Measurements from ENCODE around the gene ADGB.
"Not testable (repeated sequence)": the region's sequence is repeated elsewhere in the genome, so short reads cannot be mapped to it uniquely, and the experiment has no call there.

Gene ADGB

DNA sequence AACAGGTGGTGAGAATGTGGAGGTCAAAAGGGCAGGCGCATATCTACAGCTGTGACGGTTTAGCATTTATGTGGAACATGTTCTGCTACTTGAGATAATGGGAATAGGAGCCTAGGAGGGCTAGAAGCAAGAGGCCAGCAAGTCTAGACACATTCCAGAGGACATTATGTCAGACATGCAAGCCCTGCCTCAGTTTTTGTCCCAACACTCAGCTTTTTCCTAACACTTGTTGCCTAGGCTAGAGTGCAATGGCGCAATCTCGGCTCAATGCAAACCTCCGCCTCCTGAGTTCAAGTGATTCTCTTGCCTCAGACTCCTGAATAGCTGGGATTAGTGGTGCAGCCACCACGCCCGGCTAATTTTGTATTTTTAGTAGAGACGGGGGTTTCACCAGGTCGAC is 210.2 kb downstream of the ADGB start:
- not testable (repeated sequence) for H3K27me3 ChIP-seq (ENCODE audit: insufficient read depth, low read length); H3K23ac ChIP-seq (ENCODE audit: low read length); H3K4me1 ChIP-seq (ENCODE audit: control insufficient read depth in 1 of 2, insufficient read depth in 2 of 2, low read length in 2 of 2); H3K4me3 ChIP-seq (ENCODE audit: low read depth, low read length); H3K9ac ChIP-seq (ENCODE audit: low read length); H3K4me2 ChIP-seq (ENCODE audit: low read length); H3K9me3 ChIP-seq (ENCODE audit: insufficient read depth, low read depth, low read length); H4K12ac ChIP-seq (ENCODE audit: low read depth, low read length); H3K36me3 ChIP-seq (ENCODE audit: control insufficient read depth in 1 of 2, insufficient read depth in 2 of 2, low read length in 2 of 2); H3K79me2 ChIP-seq (ENCODE audit: control insufficient read depth, insufficient read depth, low read length, poor library complexity); H2AFZ ChIP-seq (ENCODE audit: insufficient read depth, low read length, poor library complexity)
- WGBS (ENCODE audit: extremely low coverage, insufficient coverage, insufficient read length) = no CpG with 5 or more reads among the region's 9 CpGs
- Histone ChIP-seq H4K91ac (ENCODE audit: low read depth, low read length) (peak overlapping the region; percentile 98), H2BK12ac (ENCODE audit: low read length) (peak overlapping the region; percentile 89), H3K79me1 (ENCODE audit: low read length) (peaks cover 20% of the 10 kb centered on the region), H2BK120ac (ENCODE audit: insufficient read depth, low read length, poor library complexity) (peak overlapping the region; percentile 99), H2AK5ac (ENCODE audit: low read length) (peak overlapping the region; percentile 89), H2BK5ac (ENCODE audit: low read depth, low read length, poor library complexity) (peak overlapping the region; percentile 99), H3K4ac (ENCODE audit: low read depth, low read length) (peak overlapping the region; percentile 96), H3K27ac (ENCODE audit: low read depth, low read length) (peak overlapping the region; percentile 95), H3K18ac (ENCODE audit: low read length) (peak overlapping the region; percentile 82), H3K14ac (ENCODE audit: low read length) (peak overlapping the region; percentile 89), H4K8ac (ENCODE audit: low read depth, low read length) (peak overlapping the region; percentile 90)
- peak; percentile 85 to 89 for DNase-seq

DNA sequence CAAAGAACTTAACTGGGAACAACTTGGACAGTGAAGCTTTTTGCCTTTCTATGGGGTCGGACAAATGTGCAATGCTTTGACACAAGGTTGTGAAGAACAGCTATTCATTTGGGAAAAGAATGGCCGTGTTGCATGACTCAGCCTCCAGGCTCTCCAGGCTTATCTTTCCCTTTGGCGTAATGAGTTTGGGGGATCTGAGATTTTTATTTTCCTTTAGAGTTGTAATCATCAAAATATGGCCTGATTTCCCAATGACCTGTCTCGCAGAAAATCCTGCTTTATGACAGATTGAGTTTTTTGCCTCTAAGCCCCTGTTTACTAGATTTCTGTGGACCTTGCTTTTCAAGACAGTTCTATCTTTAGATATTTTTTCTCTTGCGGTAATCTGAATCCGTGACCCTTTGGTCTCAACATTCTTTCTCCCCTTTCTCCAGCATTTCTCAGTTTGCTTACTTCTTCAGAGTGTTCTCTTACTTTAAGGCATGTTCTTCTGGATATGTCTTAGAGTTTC is 214.1 kb downstream of the ADGB start:
- Histone ChIP-seq H3K79me1 (ENCODE audit: low read length) (peaks cover 22% of the 10 kb centered on the region), H3K27ac (ENCODE audit: low read depth, low read length) (peak overlapping the region; percentile 96), H2BK120ac (ENCODE audit: insufficient read depth, low read length, poor library complexity) (peak overlapping the region; percentile 60), H2BK5ac (ENCODE audit: low read depth, low read length, poor library complexity) (peak overlapping the region; percentile 73)
- H4K12ac ChIP-seq (ENCODE audit: low read depth, low read length); H3K9ac ChIP-seq (ENCODE audit: low read length); H2AFZ ChIP-seq (ENCODE audit: insufficient read depth, low read length, poor library complexity); H3K79me2 ChIP-seq (ENCODE audit: control insufficient read depth, insufficient read depth, low read length, poor library complexity); H4K8ac ChIP-seq (ENCODE audit: low read depth, low read length); H3K14ac ChIP-seq (ENCODE audit: low read length); H3K4me3 ChIP-seq (ENCODE audit: low read depth, low read length); H2AK5ac ChIP-seq (ENCODE audit: low read length); H4K91ac ChIP-seq (ENCODE audit: low read depth, low read length); H3K4ac ChIP-seq (ENCODE audit: low read depth, low read length); H3K18ac ChIP-seq (ENCODE audit: low read length); H3K36me3 ChIP-seq (ENCODE audit: control insufficient read depth in 1 of 2, insufficient read depth in 2 of 2, low read length in 2 of 2); H3K27me3 ChIP-seq (ENCODE audit: insufficient read depth, low read length); H2BK12ac ChIP-seq (ENCODE audit: low read length); H3K9me3 ChIP-seq (ENCODE audit: insufficient read depth, low read depth, low read length); H3K4me2 ChIP-seq (ENCODE audit: low read length); H3K4me1 ChIP-seq (ENCODE audit: control insufficient read depth in 1 of 2, insufficient read depth in 2 of 2, low read length in 2 of 2); H3K23ac ChIP-seq (ENCODE audit: low read length): not testable (repeated sequence)
- peak; percentile 9 to 54 for DNase-seq
- no CpG with 5 or more reads among the region's 6 CpGs for WGBS (ENCODE audit: extremely low coverage, insufficient coverage, insufficient read length)

DNA sequence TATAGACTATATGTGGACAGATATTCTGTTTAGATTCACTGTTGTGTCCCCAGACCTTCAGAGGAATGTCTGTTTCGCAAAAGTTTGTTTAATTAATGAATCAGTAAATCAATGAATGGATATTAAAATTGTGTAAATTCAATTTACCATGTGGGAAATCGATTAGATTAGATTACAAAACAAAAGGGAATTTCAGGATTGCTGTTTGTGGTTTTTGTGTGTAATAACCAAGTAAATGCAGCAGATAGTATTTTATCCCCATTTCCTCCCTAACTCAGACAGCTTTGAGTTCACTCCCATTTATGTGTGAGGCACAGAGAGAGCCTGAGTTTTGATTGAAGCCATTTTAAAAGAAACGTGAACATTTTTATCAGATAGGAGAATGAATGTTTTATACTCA is 214.8 kb downstream of the ADGB start:
- H3K4me3 ChIP-seq (ENCODE audit: low read depth, low read length) = no peak overlapping the region
- H4K12ac ChIP-seq (ENCODE audit: low read depth, low read length) = no peak overlapping the region
- H2BK5ac ChIP-seq (ENCODE audit: low read depth, low read length, poor library complexity) = no peak overlapping the region
- H3K79me1 ChIP-seq (ENCODE audit: low read length) = peaks cover 17% of the 10 kb centered on the region
- no peak overlapping the region for H3K4me2 ChIP-seq (ENCODE audit: low read length)
- H3K27me3 ChIP-seq (ENCODE audit: insufficient read depth, low read length) = no peaks in the 10 kb centered on the region
- peaks cover 4% of the 10 kb centered on the region for H3K79me2 ChIP-seq (ENCODE audit: control insufficient read depth, insufficient read depth, low read length, poor library complexity)
- H3K18ac ChIP-seq (ENCODE audit: low read length) = no peak overlapping the region
- no peak overlapping the region for H3K14ac ChIP-seq (ENCODE audit: low read length)
- no peaks in the 10 kb centered on the region for H3K36me3 ChIP-seq (ENCODE audit: control insufficient read depth in 1 of 2, insufficient read depth in 2 of 2, low read length in 2 of 2)
- no peak overlapping the region for H4K8ac ChIP-seq (ENCODE audit: low read depth, low read length)
- H3K9ac ChIP-seq (ENCODE audit: low read length) = no peak overlapping the region
- DNase-seq = no peak
- H4K91ac ChIP-seq (ENCODE audit: low read depth, low read length) = no peak overlapping the region
- no peak overlapping the region for H2AK5ac ChIP-seq (ENCODE audit: low read length)
- H3K23ac ChIP-seq (ENCODE audit: low read length) = no peak overlapping the region
- H2AFZ ChIP-seq (ENCODE audit: insufficient read depth, low read length, poor library complexity) = no peak overlapping the region
- no peak overlapping the region for H3K4ac ChIP-seq (ENCODE audit: low read depth, low read length)
- no peak overlapping the region for H2BK12ac ChIP-seq (ENCODE audit: low read length)
- H3K9me3 ChIP-seq (ENCODE audit: insufficient read depth, low read depth, low read length) = no peaks in the 10 kb centered on the region
- no peak overlapping the region for H2BK120ac ChIP-seq (ENCODE audit: insufficient read depth, low read length, poor library complexity)
- peak overlapping the region; percentile 96 for H3K27ac ChIP-seq (ENCODE audit: low read depth, low read length)
- peaks cover 6 to 7% of the 10 kb centered on the region in 2 experiments for H3K4me1 ChIP-seq (ENCODE audit: control insufficient read depth in 1 of 2, insufficient read depth in 2 of 2, low read length in 2 of 2)
- no CpG with 5 or more reads among the region's 3 CpGs for WGBS (ENCODE audit: extremely low coverage, insufficient coverage, insufficient read length)

GRCh38 chr6:146814148-146814750 is 215.5 kb downstream of the ADGB start:
- Histone ChIP-seq H2AFZ (ENCODE audit: insufficient read depth, low read length, poor library complexity) (no peak overlapping the region), H3K27me3 (ENCODE audit: insufficient read depth, low read length) (no peaks in the 10 kb centered on the region), H3K79me2 (ENCODE audit: control insufficient read depth, insufficient read depth, low read length, poor library complexity) (peaks cover 3% of the 10 kb centered on the region), H2BK120ac (ENCODE audit: insufficient read depth, low read length, poor library complexity) (peak overlapping the region; percentile 80), H3K79me1 (ENCODE audit: low read length) (peaks cover 14% of the 10 kb centered on the region), H3K18ac (ENCODE audit: low read length) (no peak overlapping the region), H2AK5ac (ENCODE audit: low read length) (no peak overlapping the region), H3K9me3 (ENCODE audit: insufficient read depth, low read depth, low read length) (no peaks in the 10 kb centered on the region), H3K9ac (ENCODE audit: low read length) (no peak overlapping the region), H3K4ac (ENCODE audit: low read depth, low read length) (no peak overlapping the region), H4K91ac (ENCODE audit: low read depth, low read length) (no peak overlapping the region), H3K4me3 (ENCODE audit: low read depth, low read length) (no peak overlapping the region), H2BK5ac (ENCODE audit: low read depth, low read length, poor library complexity) (peak overlapping the region; percentile 26), H4K8ac (ENCODE audit: low read depth, low read length) (no peak overlapping the region), H3K4me2 (ENCODE audit: low read length) (no peak overlapping the region), H3K36me3 (ENCODE audit: control insufficient read depth in 1 of 2, insufficient read depth in 2 of 2, low read length in 2 of 2) (no peaks in the 10 kb centered on the region), H3K4me1 (ENCODE audit: control insufficient read depth in 1 of 2, insufficient read depth in 2 of 2, low read length in 2 of 2) (peaks cover 4% of the 10 kb centered on the region in 2 experiments), H3K27ac (ENCODE audit: low read depth, low read length) (peak overlapping the region; percentile 96), H3K14ac (ENCODE audit: low read length) (no peak overlapping the region), H3K23ac (ENCODE audit: low read length) (no peak overlapping the region), H4K12ac (ENCODE audit: low read depth, low read length) (no peak overlapping the region), H2BK12ac (ENCODE audit: low read length) (no peak overlapping the region)
- DNase-seq = no peak
- no CpG with 5 or more reads among the region's 1 CpG for WGBS (ENCODE audit: extremely low coverage, insufficient coverage, insufficient read length)

All from trophoblast cell (in vitro differentiated cells and primary cell).